GM23338 (cell line): Measurements from ENCODE around the gene SRXN1. TPM values are rescaled to one million over a fixed set of nuclear protein-coding genes. Genes with fewer than 3 reads are reported as not detected.
A peak's percentile ranks its signal among the peaks of the same experiment; 100 is the strongest.

Source experiments
- ATAC-seq: fragments of 200-7000 bp; cut with Tn5 transposase; 3 replicates; pipeline ENCODE4 v1.9.1; 2020
- DNase-seq: peaks from one replicate; pipeline ENCODE4 v3.0.0-alpha.2; 2015; ENCODE audit warnings: low spot score
- H2AFZ ChIP-seq: fragments of 200-600 bp; sonication (generic); 2 replicates; pipeline ENCODE4 v1.8.0; 2016; ENCODE audit warnings: antibody characterized with exemption, mild to moderate bottlenecking, moderate library complexity
- H3F3A ChIP-seq: fragments of 200-600 bp; sonication (generic); replicated peaks from 2 replicates; pipeline ENCODE4 v1.8.0; 2017; ENCODE audit warnings: antibody characterized with exemption, mixed run types, low read depth
- H3K27ac ChIP-seq: fragments of 200-600 bp; sonication (generic); 2 replicates; pipeline ENCODE4 v1.6.1; 2016; ENCODE audit warnings: low read depth
- H3K27me3 ChIP-seq: fragments of 200-600 bp; sonication (generic); 2 replicates; pipeline ENCODE4 v1.8.0; 2016; ENCODE audit warnings: mild to moderate bottlenecking, mixed run types, moderate library complexity; ENCODE audit not compliant: insufficient read depth
- H3K36me3 ChIP-seq: fragments of 200-600 bp; sonication (generic); 2 replicates; pipeline ENCODE4 v1.8.0; 2016; ENCODE audit warnings: mild to moderate bottlenecking; ENCODE audit not compliant: insufficient read depth
- H3K4me1 ChIP-seq: fragments of 200-600 bp; sonication (generic); 2 replicates; pipeline ENCODE4 v1.8.0; 2016; ENCODE audit warnings: mild to moderate bottlenecking, moderate library complexity; ENCODE audit not compliant: insufficient read depth
- H3K4me2 ChIP-seq: fragments of 200-600 bp; sonication (generic); 2 replicates; pipeline ENCODE4 v1.7.1; 2017; ENCODE audit warnings: mixed run types
- H3K4me3 ChIP-seq: fragments of 200-600 bp; sonication (generic); 2 replicates; pipeline ENCODE4 v1.6.1; 2016; ENCODE audit warnings: mixed run types
- H3K79me2 ChIP-seq: fragments of 200-600 bp; sonication (generic); replicated peaks from 2 replicates; pipeline ENCODE4 v1.8.0; 2017; ENCODE audit warnings: mild to moderate bottlenecking; ENCODE audit not compliant: insufficient read depth
- H3K9me2 ChIP-seq: fragments of 200-600 bp; sonication (generic); 2 replicates; pipeline ENCODE4 v1.8.0; 2017; ENCODE audit not compliant: insufficient read depth
- H4K20me1 ChIP-seq: fragments of 200-600 bp; sonication (generic); replicated peaks from 2 replicates; pipeline ENCODE4 v1.8.0; 2017; ENCODE audit warnings: mild to moderate bottlenecking; ENCODE audit not compliant: insufficient read depth
- H3K27ac Mint-ChIP-seq: 2 replicates; pipeline ENCODE4 v1.8.0; 2020; ENCODE audit warnings: inconsistent platforms, mild to moderate bottlenecking, moderate library complexity, mixed read lengths
- H3K27me3 Mint-ChIP-seq: 3 replicates; pipeline ENCODE4 v1.8.0; 2022; ENCODE audit warnings: low read depth, mild to moderate bottlenecking, moderate library complexity, mixed read lengths, inconsistent platforms; ENCODE audit not compliant: insufficient read depth, poor library complexity
- H3K36me3 Mint-ChIP-seq: 3 replicates; pipeline ENCODE4 v1.8.0; 2021; ENCODE audit warnings: low read depth, mild to moderate bottlenecking, inconsistent platforms, moderate library complexity, mixed read lengths
- H3K4me1 Mint-ChIP-seq: 3 replicates; pipeline ENCODE4 v1.8.0; 2020; ENCODE audit warnings: mild to moderate bottlenecking, inconsistent platforms, mixed read lengths
- H3K4me3 Mint-ChIP-seq: 3 replicates; pipeline ENCODE4 v1.8.0; 2021; ENCODE audit warnings: moderate library complexity, mild to moderate bottlenecking, inconsistent platforms, mixed read lengths
- H3K9me3 Mint-ChIP-seq: 3 replicates; pipeline ENCODE4 v1.8.0; 2020; ENCODE audit warnings: moderate library complexity, mild to moderate bottlenecking, inconsistent platforms, mixed read lengths
- CREB1 ChIP-seq: fragments of 250-450 bp; sonication (Bioruptor Pico); IDR thresholded peaks from 2 replicates; pipeline ENCODE4 v1.5.0; 2020; ENCODE audit warnings: low read depth, mild to moderate bottlenecking, moderate library complexity
- CTCF ChIP-seq, 2 experiments: fragments of 200-600 bp in 1 of 2; sonication (generic) in 1 of 2; conservative IDR thresholded peaks; 2 replicates each; pipeline versions ENCODE4 v1.5.1 to v1.6.1; 2016 to 2017; ENCODE audit warnings: antibody characterized with exemption in 2 of 2, low read depth in 2 of 2, mild to moderate bottlenecking in 2 of 2, moderate library complexity in 1 of 2
- EZH2 ChIP-seq: fragments of 200-600 bp; sonication (generic); IDR thresholded peaks from one replicate; pipeline ENCODE4 v1.8.0; 2017; ENCODE audit warnings: antibody characterized with exemption, mild to moderate bottlenecking, low read depth; ENCODE audit not compliant: unreplicated experiment
- JUNB ChIP-seq: IDR thresholded peaks from one replicate; pipeline ENCODE4 v1.6.1; 2016; ENCODE audit warnings: antibody characterized with exemption; ENCODE audit not compliant: unreplicated experiment
- REST ChIP-seq: IDR thresholded peaks from one replicate; pipeline ENCODE4 v1.6.1; 2018; ENCODE audit warnings: antibody characterized with exemption; ENCODE audit not compliant: unreplicated experiment
- ZNF462 ChIP-seq: fragments of 250-450 bp; sonication (Bioruptor Pico); IDR thresholded peaks from 2 replicates; pipeline ENCODE4 v1.5.0; 2020; ENCODE audit warnings: mild to moderate bottlenecking, moderate library complexity
- polyA plus RNA-seq: library from polyadenylated mRNA; unstranded; fragments of >200 nt; fragmentation: Nextera tagmentation; extraction: Ambion mirVana; gene quantifications from 2 replicates; pipeline ENCODE4 v1.2.1, GENCODE V29; 2016
- total RNA-seq: library from RNA; depleted of rRNA; stranded (reverse); fragments of >200 nt; shearing (Covaris generic); gene quantifications from 2 replicates; pipeline ENCODE4 v1.2.3, GENCODE V29; 2014

Gene SRXN1
- total and polyA plus RNA-seq, 2 experiments from 2014 or later, result 8.4 to 26.6 TPM

- peaks cover 48% of the 10 kb centered on the region for H3K27me3 Mint-ChIP-seq
- H2AFZ ChIP-seq, result peak within 1 kb of the TSS; percentile 99
- no peak within 1 kb of the TSS for H3K27ac Mint-ChIP-seq
- H3K27me3 ChIP-seq, result peaks cover 47% of the 10 kb centered on the region
- H3K4me3 ChIP-seq, result peak within 1 kb of the TSS; percentile 88
- H3K79me2 ChIP-seq, result no peaks in the 10 kb centered on the region
- peak within 1 kb of the TSS; percentile 100 for H3K4me2 ChIP-seq
- no peaks in the 10 kb centered on the region for H3K9me3 Mint-ChIP-seq
- TF ChIP-seq REST (peak; percentile 77), CTCF (conservative IDR thresholded peaks at IDR 0.05; ENCODE audit: low read depth in 2 of 2) (no peak), CREB1 (CRISPR knock-in tag) (no peak), JUNB (no peak), EZH2 (peak; percentile 39)
- no peaks in the 10 kb centered on the region for H3K36me3 Mint-ChIP-seq
- peaks cover 34% of the 10 kb centered on the region for H3K4me1 Mint-ChIP-seq
- ATAC-seq (peak; percentile 77), DNase-seq (peak; percentile 84)
- no peaks in the 10 kb centered on the region for H3K36me3 ChIP-seq
- peak within 1 kb of the TSS; percentile 79 for H3K4me3 Mint-ChIP-seq
- H3K4me1 ChIP-seq, result peaks cover 21% of the 10 kb centered on the region; the same call in 1 of the 2 replicates
- H3F3A ChIP-seq, result 0 out of 2 replicates have a peak, but pooled peaks cover 4% of the 10 kb centered on the region
- H3K9me2 ChIP-seq, result no peaks in the 10 kb centered on the region
- no peak within 1 kb of the TSS for H3K27ac ChIP-seq
- no peaks in the 10 kb centered on the region for H4K20me1 ChIP-seq
Measured at GRCh38 chr20:675453-676314, 22.7 kb upstream of the SRXN1 start, which contains the start of gene SCRT2. TSS of gene SCRT2 (minus strand) at chr20:675802. CDS start at chr20:675601, 201 bp downstream.

GRCh38 chr20:675033-675452 lies 22.0 kb upstream of the SRXN1 start:
- H3K79me2 ChIP-seq, result no peaks in the 10 kb centered on the region
- peaks cover 21% of the 10 kb centered on the region; the same call in 1 of the 2 replicates for H3K4me1 ChIP-seq
- 0 out of 2 replicates have a peak, but pooled peaks cover 4% of the 10 kb centered on the region for H3F3A ChIP-seq
- peaks cover 47% of the 10 kb centered on the region for H3K27me3 ChIP-seq
- peak overlapping the region; percentile 100 for H3K4me2 ChIP-seq
- Mint-ChIP-seq H3K9me3 (no peaks in the 10 kb centered on the region), H3K27ac (no peak overlapping the region), H3K4me3 (peak overlapping the region; percentile 45), H3K36me3 (no peaks in the 10 kb centered on the region), H3K4me1 (peaks cover 41% of the 10 kb centered on the region), H3K27me3 (peaks cover 48% of the 10 kb centered on the region)
- no peaks in the 10 kb centered on the region for H4K20me1 ChIP-seq
- no peak overlapping the region for H3K27ac ChIP-seq
- H2AFZ ChIP-seq, result peak overlapping the region; percentile 52; the same call in 1 of the 2 replicates
- no peaks in the 10 kb centered on the region for H3K36me3 ChIP-seq
- DNase-seq (peak; percentile 30), ATAC-seq (peak; percentile 4)
- H3K9me2 ChIP-seq, result no peaks in the 10 kb centered on the region
- peak overlapping the region; percentile 88 for H3K4me3 ChIP-seq
- TF ChIP-seq ZNF462 (CRISPR knock-in tag), result no peak
